HepG2 (cell line): Measurements from ENCODE around the gene CYBB.

ENCODE experiments used
- AFF4 ChIP-seq: sonication (generic); formaldehyde crosslinking; IDR thresholded peaks from 2 replicates; pipeline ENCODE4 v1.4.0; 2020; ENCODE audit warnings: missing genetic modification reagents
- CSRNP1 ChIP-seq: sonication (generic); formaldehyde crosslinking; IDR thresholded peaks from 2 replicates; pipeline ENCODE4 v1.8.1; 2023; ENCODE audit warnings: mild to moderate bottlenecking, missing genetic modification reagents
- PATZ1 ChIP-seq: sonication (generic); formaldehyde crosslinking; IDR thresholded peaks from 2 replicates; pipeline ENCODE4 v1.4.0; 2020; ENCODE audit warnings: missing genetic modification reagents
- REST ChIP-seq, 2 experiments: IDR thresholded peaks; 2 replicates each; pipeline ENCODE4 v1.6.1; 2011 to 2012; ENCODE audit warnings: low read length in 2 of 2, borderline replicate concordance in 1 of 2, low read depth in 1 of 2, mild to moderate bottlenecking in 1 of 2, moderate library complexity in 1 of 2
- RNF2 ChIP-seq: fragments of 450-650 bp; conservative IDR thresholded peaks from 2 replicates; pipeline ENCODE4 v1.6.1; 2016; ENCODE audit warnings: low read depth
- SMAD3 ChIP-seq: sonication (generic); formaldehyde crosslinking; IDR thresholded peaks from 2 replicates; pipeline ENCODE4 v1.4.0; 2020; ENCODE audit warnings: missing genetic modification reagents
- YEATS2 ChIP-seq: sonication (generic); formaldehyde crosslinking; IDR thresholded peaks from 2 replicates; pipeline ENCODE4 v1.4.0; 2020; ENCODE audit warnings: missing genetic modification reagents, borderline replicate concordance
- ZFP41 ChIP-seq: sonication (generic); formaldehyde crosslinking; IDR thresholded peaks from 2 replicates; pipeline ENCODE4 v1.4.0; 2020; ENCODE audit warnings: mild to moderate bottlenecking, missing genetic modification reagents, borderline replicate concordance
- ZNF660 ChIP-seq: sonication (generic); formaldehyde crosslinking; IDR thresholded peaks from 2 replicates; pipeline ENCODE4 v1.5.1; 2020; ENCODE audit warnings: mild to moderate bottlenecking, low read depth, missing genetic modification reagents, borderline replicate concordance

- no peak for TF ChIP-seq SMAD3 (CRISPR knock-in tag)
- no peak for TF ChIP-seq AFF4 (CRISPR knock-in tag)
- TF ChIP-seq ZNF660 (CRISPR knock-in tag) = no peak
- TF ChIP-seq RNF2 = no peak
- no peak for TF ChIP-seq PATZ1 (CRISPR knock-in tag)
- no peak for TF ChIP-seq YEATS2
- TF ChIP-seq ZFP41 (CRISPR knock-in tag) = no peak
- TF ChIP-seq REST (IDR thresholded peaks at IDR 0.05; ENCODE audit: borderline replicate concordance in 1 of 2, low read depth in 1 of 2, low read length in 2 of 2) = no peak
- TF ChIP-seq CSRNP1 (CRISPR knock-in tag) = no peak
Measured at GRCh38 chrX:37834937-37835336, 55.1 kb downstream of the CYBB start.
